ENCODE data around the gene PARD3B. TPM values are rescaled to one million over a fixed set of nuclear protein-coding genes. Genes with fewer than 3 reads are reported as not detected.

PARD3B gene
- total and polyA plus RNA-seq, 2 of the 8 experiments (the other 6 are each of a cell fraction or from before 2014, with no cell fraction given) = 1.2 to 5.7 TPM

DNA sequence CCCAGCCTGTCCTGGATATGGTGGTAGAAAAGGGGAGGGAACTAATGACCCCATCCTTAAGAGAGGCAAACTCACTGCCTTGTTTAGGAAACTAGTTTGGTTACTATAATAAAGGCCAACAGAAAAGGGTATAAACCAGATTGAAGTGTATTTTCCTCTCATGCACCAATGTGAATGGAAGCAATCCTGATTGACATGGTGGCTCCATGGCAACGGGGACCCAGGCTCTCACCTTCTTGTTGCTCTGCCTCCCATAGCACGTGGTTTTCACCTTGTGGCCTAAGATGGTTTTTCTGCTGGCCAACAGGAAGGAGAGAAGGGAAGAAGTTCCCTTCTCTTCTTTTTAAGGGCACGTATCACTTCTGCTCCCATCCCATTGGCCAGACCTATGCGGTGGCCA, 1069.7 kb downstream of the PARD3B start:
- DNase-seq (ENCODE audit: low read depth in 1 of 2, low spot score in 2 of 2) (no peak), FAIRE-seq (no peak)
- no peak overlapping the region for H3K56ac ChIP-seq (replicated peaks; ENCODE audit: insufficient read length, low read depth, low read length)
- no peak overlapping the region for H3K14ac ChIP-seq (ENCODE audit: insufficient read length)
- no peak overlapping the region; the same call in 1 of the 2 replicates for H4K8ac ChIP-seq (ENCODE audit: extremely low read depth, insufficient read depth, low read length)
- H3K23ac ChIP-seq (ENCODE audit: insufficient read length) = no peak overlapping the region
- no peaks in the 10 kb centered on the region for H4K20me1 ChIP-seq (replicated peaks in 1 of 2; ENCODE audit: control insufficient read depth in 1 of 2, insufficient read depth in 2 of 2, low read length in 2 of 2)
- no peak overlapping the region for H2BK20ac ChIP-seq (ENCODE audit: low read length)
- no peak for TF ChIP-seq SAP30 (IDR thresholded peaks at IDR 0.05; ENCODE audit: insufficient read depth, insufficient replicate concordance, low read length)
- no peaks in the 10 kb centered on the region for H3K79me1 ChIP-seq (ENCODE audit: low read depth, low read length)
- H4K5ac ChIP-seq (ENCODE audit: insufficient read length, low read depth, low read length) = no peak overlapping the region
- no peaks in the 10 kb centered on the region; the same call in 1 of the 2 replicates for H3K23me2 ChIP-seq (ENCODE audit: low read depth, low read length)
- no peak overlapping the region for H4K91ac ChIP-seq (replicated peaks; ENCODE audit: insufficient read length, low read length)
- POLR2A ChIA-PET (ENCODE audit: partially characterized antibody) = interaction anchor here (0.6 kb wide), 2 partner anchors 15 to 289 kb away, joined by 3 to 4 read pairs; no protein-coding TSS in a partner anchor
- 94% methylated on average over 4 of the region's 4 CpGs; no CpG with 5 or more reads in 1 of the 2 experiments for WGBS, 2 experiments (ENCODE audit: extremely low coverage in 1 of 2, insufficient coverage in 1 of 2, insufficient read length in 1 of 2, insufficient replicate concordance in 2 of 2, low coverage in 1 of 2, low lambda C conversion rate in 2 of 2, missing lambda C conversion rate in 1 of 2)
- no peak overlapping the region for H2BK120ac ChIP-seq (replicated peaks; ENCODE audit: low read depth, low read length)
- H3K4me1 ChIP-seq (replicated peaks in 1 of 4; ENCODE audit: control insufficient read depth in 3 of 4, insufficient read depth in 4 of 4, low read length in 3 of 4) = peaks cover 0 to 3% (median 2%) of the 10 kb centered on the region in 4 experiments; a peak in 2 of 7 replicates
- peaks cover 0 to 6% of the 10 kb centered on the region in 2 experiments; a peak in 1 of 4 replicates for H3K9me3 ChIP-seq (ENCODE audit: insufficient read depth in 2 of 2, low read depth in 1 of 2, low read length in 1 of 2)
- H2BK12ac ChIP-seq (ENCODE audit: low read depth, low read length) = no peak overlapping the region
- CTCF ChIA-PET (ENCODE audit: partially characterized antibody) = interaction anchor here (0.6 to 1.2 kb wide), 4 partner anchors 59 to 324 kb away, joined by 3 to 4 read pairs (median 3); no protein-coding TSS in a partner anchor
- no peaks in the 10 kb centered on the region for H3K79me2 ChIP-seq (ENCODE audit: control insufficient read depth in 1 of 2, insufficient read depth in 2 of 2, low read length in 2 of 2)
- H3K4ac ChIP-seq (replicated peaks; ENCODE audit: insufficient read length, low read depth, low read length) = no peak overlapping the region
- no peak overlapping the region for H3K4me3 ChIP-seq (ENCODE audit: extremely low read depth in 1 of 4, insufficient read depth in 2 of 4, low read depth in 3 of 4, low read length in 4 of 4)
- no peak overlapping the region for H3K18ac ChIP-seq (ENCODE audit: extremely low read depth, low read length)
- H3K27me3 ChIP-seq (replicated peaks in 1 of 4; ENCODE audit: control insufficient read depth in 3 of 4, extremely low read depth in 1 of 4, insufficient read depth in 3 of 4, low read length in 3 of 4) = no peaks in the 10 kb centered on the region; a peak in 1 of 7 replicates
- H3K4me2 ChIP-seq (ENCODE audit: insufficient read depth in 1 of 2, low read depth in 2 of 2, low read length in 2 of 2) = no peak overlapping the region
- no peak overlapping the region for H2AFZ ChIP-seq (ENCODE audit: low read length)
- no peaks in the 10 kb centered on the region for H3K36me3 ChIP-seq (ENCODE audit: control insufficient read depth in 2 of 4, insufficient read depth in 4 of 4, low read length in 3 of 4)
- no peak overlapping the region for H2BK5ac ChIP-seq (ENCODE audit: low read depth, low read length)
- H3K27ac ChIP-seq (ENCODE audit: low read depth, low read length) = no peak overlapping the region
- H2AK5ac ChIP-seq (ENCODE audit: low read depth, low read length) = no peak overlapping the region
- H2BK15ac ChIP-seq (ENCODE audit: low read length) = no peak overlapping the region
- H3K9ac ChIP-seq (replicated peaks in 1 of 4; ENCODE audit: extremely low read depth in 1 of 4, low read depth in 3 of 4, low read length in 3 of 4) = no peak overlapping the region

Measured in H1 (cell line).